HL-60 (cell line): ENCODE data around the gene TMA16.

ENCODE experiments used
- POLR2AphosphoS5 ChIP-seq: IDR thresholded peaks from 2 replicates; pipeline ENCODE4 v1.6.1; 2012; ENCODE audit warnings: low read depth
- TF ChIP-seq, protein P1 (sequence below): IDR thresholded peaks from one replicate; pipeline ENCODE4 v1.5.1; 2011; ENCODE audit warnings: low read length, control low read depth, inconsistent platforms; ENCODE audit not compliant: insufficient read depth

- TF ChIP-seq, protein P1, sequence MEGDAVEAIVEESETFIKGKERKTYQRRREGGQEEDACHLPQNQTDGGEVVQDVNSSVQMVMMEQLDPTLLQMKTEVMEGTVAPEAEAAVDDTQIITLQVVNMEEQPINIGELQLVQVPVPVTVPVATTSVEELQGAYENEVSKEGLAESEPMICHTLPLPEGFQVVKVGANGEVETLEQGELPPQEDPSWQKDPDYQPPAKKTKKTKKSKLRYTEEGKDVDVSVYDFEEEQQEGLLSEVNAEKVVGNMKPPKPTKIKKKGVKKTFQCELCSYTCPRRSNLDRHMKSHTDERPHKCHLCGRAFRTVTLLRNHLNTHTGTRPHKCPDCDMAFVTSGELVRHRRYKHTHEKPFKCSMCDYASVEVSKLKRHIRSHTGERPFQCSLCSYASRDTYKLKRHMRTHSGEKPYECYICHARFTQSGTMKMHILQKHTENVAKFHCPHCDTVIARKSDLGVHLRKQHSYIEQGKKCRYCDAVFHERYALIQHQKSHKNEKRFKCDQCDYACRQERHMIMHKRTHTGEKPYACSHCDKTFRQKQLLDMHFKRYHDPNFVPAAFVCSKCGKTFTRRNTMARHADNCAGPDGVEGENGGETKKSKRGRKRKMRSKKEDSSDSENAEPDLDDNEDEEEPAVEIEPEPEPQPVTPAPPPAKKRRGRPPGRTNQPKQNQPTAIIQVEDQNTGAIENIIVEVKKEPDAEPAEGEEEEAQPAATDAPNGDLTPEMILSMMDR, result no peak
- no peak for TF ChIP-seq POLR2AphosphoS5
These were observed 46.5 kb downstream of the TMA16 start for GRCh38 chr4:163540977-163541376.
